GM10266 (cell line): ENCODE measurements around the gene GBP3.
A peak's percentile ranks its signal among the peaks of the same experiment; 100 is the strongest.

Experiments
- DNase-seq: peaks from one replicate; pipeline ENCODE4 v3.0.0; 2012; ENCODE audit errors: extremely low spot score
- TF ChIP-seq, protein P1 (sequence below): IDR thresholded peaks from 2 replicates; pipeline ENCODE4 v1.5.1; 2012; ENCODE audit warnings: mild to moderate bottlenecking, low read depth; ENCODE audit not compliant: control insufficient read depth, insufficient read depth; ENCODE audit errors: missing control alignments

The GBP3 gene

DNA sequence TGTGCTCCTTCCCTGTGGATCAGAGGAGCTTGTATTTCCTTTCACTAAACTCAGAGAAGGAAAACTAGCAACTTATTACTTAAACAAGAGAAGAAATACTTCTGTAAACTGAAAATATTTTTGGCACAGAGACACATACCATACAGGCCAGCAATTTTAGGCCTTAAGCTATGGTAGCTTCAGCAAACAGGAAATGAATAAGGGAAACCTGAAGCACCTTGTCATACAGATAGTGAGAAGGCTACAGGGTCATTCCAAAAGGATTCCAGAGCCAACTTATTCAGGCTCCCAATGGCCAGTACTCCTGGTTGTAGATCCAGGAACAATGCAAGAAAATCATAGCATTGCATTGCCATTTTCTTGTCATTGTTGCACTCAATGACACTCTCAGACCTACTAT lies 21.2 kb downstream of the GBP3 start:
- TF ChIP-seq, protein P1, sequence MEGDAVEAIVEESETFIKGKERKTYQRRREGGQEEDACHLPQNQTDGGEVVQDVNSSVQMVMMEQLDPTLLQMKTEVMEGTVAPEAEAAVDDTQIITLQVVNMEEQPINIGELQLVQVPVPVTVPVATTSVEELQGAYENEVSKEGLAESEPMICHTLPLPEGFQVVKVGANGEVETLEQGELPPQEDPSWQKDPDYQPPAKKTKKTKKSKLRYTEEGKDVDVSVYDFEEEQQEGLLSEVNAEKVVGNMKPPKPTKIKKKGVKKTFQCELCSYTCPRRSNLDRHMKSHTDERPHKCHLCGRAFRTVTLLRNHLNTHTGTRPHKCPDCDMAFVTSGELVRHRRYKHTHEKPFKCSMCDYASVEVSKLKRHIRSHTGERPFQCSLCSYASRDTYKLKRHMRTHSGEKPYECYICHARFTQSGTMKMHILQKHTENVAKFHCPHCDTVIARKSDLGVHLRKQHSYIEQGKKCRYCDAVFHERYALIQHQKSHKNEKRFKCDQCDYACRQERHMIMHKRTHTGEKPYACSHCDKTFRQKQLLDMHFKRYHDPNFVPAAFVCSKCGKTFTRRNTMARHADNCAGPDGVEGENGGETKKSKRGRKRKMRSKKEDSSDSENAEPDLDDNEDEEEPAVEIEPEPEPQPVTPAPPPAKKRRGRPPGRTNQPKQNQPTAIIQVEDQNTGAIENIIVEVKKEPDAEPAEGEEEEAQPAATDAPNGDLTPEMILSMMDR: no peak
- no peak for DNase-seq

DNA sequence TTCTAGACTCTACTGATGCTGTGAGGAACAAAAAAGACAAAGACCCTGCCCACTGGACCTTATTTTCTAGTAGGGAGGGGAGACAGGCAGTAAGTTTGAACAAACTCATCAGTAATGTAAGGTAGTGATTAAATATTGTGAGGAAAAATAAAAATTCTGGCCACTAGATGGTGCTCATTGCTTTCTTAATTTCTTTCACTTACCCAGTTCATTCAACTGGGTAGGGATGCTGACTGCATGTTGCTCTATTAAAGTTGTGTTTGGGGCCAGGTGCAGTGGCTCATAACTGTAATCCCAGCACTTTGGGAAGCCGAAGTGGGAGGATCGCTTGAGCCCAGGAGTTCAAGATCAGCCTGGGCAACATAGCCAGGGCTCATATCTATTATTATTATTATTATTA lies 23.9 kb downstream of the GBP3 start:
- TF ChIP-seq, protein P1: peak; percentile 49
- peak; percentile 38 for DNase-seq

DNA sequence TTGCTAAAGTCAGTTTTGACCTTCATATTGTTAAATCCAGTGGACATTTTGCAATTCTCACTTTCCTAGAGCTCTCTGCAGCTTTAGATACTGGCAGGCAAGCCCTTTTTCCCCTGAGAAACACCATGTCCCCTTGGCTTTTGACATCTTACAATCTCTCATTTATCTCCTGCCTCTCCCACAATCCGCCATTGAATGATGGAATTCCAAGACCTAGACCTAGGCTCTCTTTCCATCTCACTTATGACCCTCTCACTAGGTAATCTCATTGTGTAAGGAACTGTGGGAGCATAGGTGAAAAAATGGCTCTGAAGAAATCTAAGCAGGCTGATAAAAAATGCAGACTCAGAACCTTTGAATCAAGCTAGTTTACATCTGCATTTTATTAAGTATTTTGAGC lies 32.2 kb downstream of the GBP3 start:
- DNase-seq: no peak
- TF ChIP-seq, protein P1: no peak

DNA sequence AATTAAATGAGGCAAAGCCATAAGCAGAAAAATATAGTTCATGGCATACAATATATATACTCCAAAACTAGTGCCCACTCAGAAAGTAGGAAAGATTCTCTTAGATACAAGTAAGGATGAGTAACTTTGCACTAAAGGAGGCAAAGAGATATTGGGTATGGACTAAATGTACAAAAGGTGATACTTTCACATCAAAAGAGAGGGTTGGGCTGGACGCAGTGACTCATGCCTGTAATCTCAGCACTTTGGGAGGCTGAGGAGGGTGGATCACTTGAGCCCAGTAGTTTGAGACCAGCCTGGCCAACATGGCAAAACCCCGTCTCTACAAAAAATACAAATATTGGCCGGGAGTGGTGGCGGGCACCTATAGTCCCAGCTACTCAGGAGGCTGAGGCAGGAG lies 37.0 kb downstream of the GBP3 start:
- DNase-seq: no peak
- TF ChIP-seq, protein P1: no peak

DNA sequence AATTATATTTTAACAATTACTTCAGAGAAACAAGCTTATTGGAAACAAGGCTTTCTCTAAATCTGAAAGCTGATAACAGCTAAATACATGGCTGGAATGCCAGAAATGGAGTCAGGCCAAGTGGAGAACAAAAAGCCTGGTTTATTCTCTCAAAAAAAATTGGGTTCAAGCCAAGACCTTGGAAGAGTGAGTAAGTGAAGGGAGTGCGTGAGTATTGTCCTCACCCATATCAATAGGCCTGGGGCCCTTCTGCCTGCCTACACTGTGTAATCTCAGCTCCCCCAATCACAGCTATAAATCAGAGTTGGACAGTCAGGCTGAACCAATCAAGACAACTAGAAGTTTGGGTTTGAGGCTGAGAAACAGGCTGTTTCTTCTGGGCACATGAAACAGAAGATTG lies 37.6 kb downstream of the GBP3 start:
- no peak for DNase-seq
- TF ChIP-seq, protein P1: no peak

DNA sequence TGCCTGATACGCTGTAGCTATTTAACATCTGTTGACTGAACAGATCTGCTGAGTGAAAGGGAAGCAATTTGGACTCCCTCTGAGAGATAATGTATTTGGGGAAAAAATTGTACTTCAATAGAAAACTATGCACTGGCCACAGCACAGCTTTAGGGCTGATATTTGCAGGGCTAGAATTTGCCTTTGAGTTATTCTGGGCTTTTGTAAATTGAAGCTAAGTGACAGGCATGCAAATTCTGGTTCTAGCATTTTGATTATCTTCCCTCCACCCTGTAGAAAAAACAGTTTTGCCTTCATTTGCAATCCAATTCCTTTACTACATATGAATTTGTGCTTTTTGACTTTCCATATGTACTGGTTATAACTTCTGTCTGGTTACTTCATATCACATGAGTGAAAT lies 38.1 kb downstream of the GBP3 start:
- no peak for DNase-seq
- TF ChIP-seq, protein P1: no peak

DNA sequence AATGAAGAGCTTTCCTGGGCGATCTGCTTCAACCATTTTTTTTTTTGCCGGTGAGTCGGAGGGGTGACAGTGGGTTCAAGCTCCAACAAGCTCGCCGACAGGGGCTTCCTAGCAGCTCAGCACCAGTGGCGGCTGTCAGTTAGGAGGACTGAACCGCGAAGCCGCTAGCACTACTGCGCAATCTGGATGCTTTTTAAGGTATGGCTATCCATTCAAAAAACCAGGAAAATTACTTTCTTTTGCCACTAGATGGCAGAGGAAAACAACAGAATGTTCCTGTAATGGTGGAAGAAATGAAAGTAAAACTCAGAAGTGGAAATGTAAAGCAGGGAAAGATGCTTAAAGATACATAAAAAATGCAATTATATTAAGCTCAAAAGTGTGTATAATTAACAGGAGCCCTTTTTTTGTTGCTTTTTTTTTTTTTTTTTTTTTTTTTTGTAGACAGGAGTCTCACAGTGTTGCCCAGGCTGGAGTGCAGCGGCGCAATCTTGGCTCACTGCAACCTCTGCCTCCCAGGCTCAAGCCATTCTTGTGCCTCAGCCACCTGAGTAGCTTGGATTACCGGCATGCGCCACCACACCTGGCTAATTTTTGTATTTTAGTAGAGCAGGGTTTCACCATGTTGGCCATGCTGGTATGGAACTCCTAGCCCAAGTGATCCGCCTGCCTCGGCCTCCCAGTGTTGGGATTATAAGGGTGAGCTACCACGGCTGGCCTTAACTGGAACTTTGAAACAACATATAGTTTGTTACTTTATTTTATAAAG lies 38.7 kb downstream of the GBP3 start:
- DNase-seq: no peak
- TF ChIP-seq, protein P1: peak; percentile 24
